ENCODE data around the gene GUK1. TPM values are rescaled to one million over a fixed set of nuclear protein-coding genes. Genes with fewer than 3 reads are reported as not detected.

GUK1 gene
- total and polyA plus RNA-seq, 2 of the 8 experiments (the other 6 are each of a cell fraction or from before 2014, with no cell fraction given), result 68.5 to 183 TPM

DNA sequence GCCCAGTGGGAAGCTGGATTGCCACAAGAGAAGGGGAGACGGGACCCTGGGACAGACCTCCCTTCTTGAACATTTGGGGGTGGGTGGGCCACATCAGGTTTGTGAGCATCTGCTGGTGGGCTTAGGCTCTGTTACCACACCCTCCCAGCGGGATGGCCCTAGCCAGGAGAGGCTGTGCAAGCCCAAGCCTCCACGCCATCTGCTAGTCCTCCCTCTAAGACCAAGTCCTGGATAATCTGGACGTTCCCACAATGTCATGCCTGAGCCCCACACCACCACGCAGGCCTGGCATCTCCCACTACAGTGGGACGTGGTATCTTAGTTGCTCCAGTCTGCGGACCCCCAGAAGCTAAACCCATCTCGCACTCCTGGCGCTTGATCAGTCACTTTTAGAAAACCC is 21.8 kb downstream of the GUK1 start:
- no peaks in the 10 kb centered on the region for H3K79me1 ChIP-seq (ENCODE audit: low read depth, low read length)
- peaks cover 0 to 3% (median 0%) of the 10 kb centered on the region in 4 experiments; a peak in 4 of 7 replicates for H3K27me3 ChIP-seq (replicated peaks in 1 of 4; ENCODE audit: control insufficient read depth in 3 of 4, extremely low read depth in 1 of 4, insufficient read depth in 3 of 4, low read length in 3 of 4)
- DNase-seq (ENCODE audit: low read depth in 1 of 2, low spot score in 2 of 2), result no peak
- peaks cover 0 to 12% (median 8%) of the 10 kb centered on the region in 4 experiments; a peak in 6 of 7 replicates for H3K4me1 ChIP-seq (replicated peaks in 1 of 4; ENCODE audit: control insufficient read depth in 3 of 4, insufficient read depth in 4 of 4, low read length in 3 of 4)
- H2BK20ac ChIP-seq (ENCODE audit: low read length), result 0 out of 2 replicates have a peak overlapping the region, but pooled peaks have one; percentile 21
- 0 out of 2 replicates have a peak overlapping the region, but pooled peaks have one; percentile 60 for H2BK12ac ChIP-seq (ENCODE audit: low read depth, low read length)
- no peak overlapping the region for H3K4ac ChIP-seq (replicated peaks; ENCODE audit: insufficient read length, low read depth, low read length)
- no peaks in the 10 kb centered on the region for H3K36me3 ChIP-seq (ENCODE audit: control insufficient read depth in 2 of 4, insufficient read depth in 4 of 4, low read length in 3 of 4)
- FAIRE-seq, result no peak
- H3K4me2 ChIP-seq (ENCODE audit: insufficient read depth in 1 of 2, low read depth in 2 of 2, low read length in 2 of 2), result no peak overlapping the region
- H2BK15ac ChIP-seq (ENCODE audit: low read length), result 0 out of 2 replicates have a peak overlapping the region, but pooled peaks have one; percentile 18
- no peak overlapping the region for H2AFZ ChIP-seq (ENCODE audit: low read length)
- H3K9me3 ChIP-seq (ENCODE audit: insufficient read depth in 2 of 2, low read depth in 1 of 2, low read length in 1 of 2), result no peaks in the 10 kb centered on the region
- no peak overlapping the region for H2BK120ac ChIP-seq (replicated peaks; ENCODE audit: low read depth, low read length)
- peaks cover 6% of the 10 kb centered on the region; the same call in 1 of the 2 replicates for H3K23me2 ChIP-seq (ENCODE audit: low read depth, low read length)
- H3K14ac ChIP-seq (ENCODE audit: insufficient read length), result no peak overlapping the region
- no peak overlapping the region for H3K23ac ChIP-seq (ENCODE audit: insufficient read length)
- no peak overlapping the region for H2BK5ac ChIP-seq (ENCODE audit: low read depth, low read length)
- no peak overlapping the region for H3K18ac ChIP-seq (ENCODE audit: extremely low read depth, low read length)
- no peak overlapping the region for H3K4me3 ChIP-seq (ENCODE audit: extremely low read depth in 1 of 4, insufficient read depth in 2 of 4, low read depth in 3 of 4, low read length in 4 of 4)
- H3K79me2 ChIP-seq (ENCODE audit: control insufficient read depth in 1 of 2, insufficient read depth in 2 of 2, low read length in 2 of 2), result peaks cover 0 to 6% of the 10 kb centered on the region in 2 experiments; a peak in 1 of 4 replicates
- no peak overlapping the region for H3K27ac ChIP-seq (ENCODE audit: low read depth, low read length)
- ChIA-PET POLR2A (ENCODE audit: partially characterized antibody) (interaction anchor here (1.0 to 6.5 kb wide), 3 partner anchors 9 to 21 kb away, joined by 3 to 44 read pairs (median 30); partner anchors contain the start of genes GJC2 and GUK1), CTCF (ENCODE audit: partially characterized antibody) (interaction anchor here (1.0 to 1.8 kb wide), 2 partner anchors 12 to 14 kb away, joined by 3 to 7 read pairs; no protein-coding TSS in a partner anchor)
- H4K91ac ChIP-seq (replicated peaks; ENCODE audit: insufficient read length, low read length), result no peak overlapping the region
- TF ChIP-seq SIRT6 (IDR thresholded peaks at IDR 0.05; ENCODE audit: low read length) (no peak), KDM5A (IDR thresholded peaks at IDR 0.05; ENCODE audit: low read length) (no peak), PHF8 (conservative IDR thresholded peaks at IDR 0.05; ENCODE audit: low read depth, low read length) (no peak), NANOG (IDR thresholded peaks at IDR 0.05; ENCODE audit: insufficient read depth, low read depth, low read length, poor library complexity, severe bottlenecking) (no peak), BACH1 (IDR thresholded peaks at IDR 0.05; ENCODE audit: low read length) (no peak), SP1 (IDR thresholded peaks at IDR 0.05; ENCODE audit: low read depth, low read length) (no peak)
- TF ChIP-seq, protein P1, sequence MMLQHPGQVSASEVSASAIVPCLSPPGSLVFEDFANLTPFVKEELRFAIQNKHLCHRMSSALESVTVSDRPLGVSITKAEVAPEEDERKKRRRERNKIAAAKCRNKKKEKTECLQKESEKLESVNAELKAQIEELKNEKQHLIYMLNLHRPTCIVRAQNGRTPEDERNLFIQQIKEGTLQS (IDR thresholded peaks at IDR 0.05; ENCODE audit: insufficient read depth, low read depth, low read length), result no peak
- TF ChIP-seq, protein P2, sequence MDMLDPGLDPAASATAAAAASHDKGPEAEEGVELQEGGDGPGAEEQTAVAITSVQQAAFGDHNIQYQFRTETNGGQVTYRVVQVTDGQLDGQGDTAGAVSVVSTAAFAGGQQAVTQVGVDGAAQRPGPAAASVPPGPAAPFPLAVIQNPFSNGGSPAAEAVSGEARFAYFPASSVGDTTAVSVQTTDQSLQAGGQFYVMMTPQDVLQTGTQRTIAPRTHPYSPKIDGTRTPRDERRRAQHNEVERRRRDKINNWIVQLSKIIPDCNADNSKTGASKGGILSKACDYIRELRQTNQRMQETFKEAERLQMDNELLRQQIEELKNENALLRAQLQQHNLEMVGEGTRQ (IDR thresholded peaks at IDR 0.05; ENCODE audit: low read length), result no peak
- no peak overlapping the region for H4K8ac ChIP-seq (ENCODE audit: extremely low read depth, insufficient read depth, low read length)
- no peak overlapping the region for H3K56ac ChIP-seq (replicated peaks; ENCODE audit: insufficient read length, low read depth, low read length)
- H4K20me1 ChIP-seq (replicated peaks in 1 of 2; ENCODE audit: control insufficient read depth in 1 of 2, insufficient read depth in 2 of 2, low read length in 2 of 2), result peaks cover 0 to 1% of the 10 kb centered on the region in 2 experiments
- 0 out of 2 replicates have a peak overlapping the region, but pooled peaks have one; percentile 65 for H2AK5ac ChIP-seq (ENCODE audit: low read depth, low read length)
- no peak overlapping the region; a peak in 1 of 7 replicates for H3K9ac ChIP-seq (replicated peaks in 1 of 4; ENCODE audit: extremely low read depth in 1 of 4, low read depth in 3 of 4, low read length in 3 of 4)
- H4K5ac ChIP-seq (ENCODE audit: insufficient read length, low read depth, low read length), result no peak overlapping the region
- WGBS, 2 experiments (ENCODE audit: extremely low coverage in 1 of 2, insufficient coverage in 1 of 2, insufficient read length in 1 of 2, insufficient replicate concordance in 2 of 2, low coverage in 1 of 2, low lambda C conversion rate in 2 of 2, missing lambda C conversion rate in 1 of 2), result 83% methylated on average over 9 of the region's 9 CpGs; no CpG with 5 or more reads in 1 of the 2 experiments
